GF-D8 (cell line): ENCODE results near the gene METTL6.
"Not testable (repeated sequence)": the region's sequence is repeated elsewhere in the genome, so short reads cannot be mapped to it uniquely, and the experiment has no call there.

Experiments
- DNase-seq: peaks from one replicate; lab custom pipeline; 2025; lab: John Stamatoyannopoulos, UW

The METTL6 gene

DNA sequence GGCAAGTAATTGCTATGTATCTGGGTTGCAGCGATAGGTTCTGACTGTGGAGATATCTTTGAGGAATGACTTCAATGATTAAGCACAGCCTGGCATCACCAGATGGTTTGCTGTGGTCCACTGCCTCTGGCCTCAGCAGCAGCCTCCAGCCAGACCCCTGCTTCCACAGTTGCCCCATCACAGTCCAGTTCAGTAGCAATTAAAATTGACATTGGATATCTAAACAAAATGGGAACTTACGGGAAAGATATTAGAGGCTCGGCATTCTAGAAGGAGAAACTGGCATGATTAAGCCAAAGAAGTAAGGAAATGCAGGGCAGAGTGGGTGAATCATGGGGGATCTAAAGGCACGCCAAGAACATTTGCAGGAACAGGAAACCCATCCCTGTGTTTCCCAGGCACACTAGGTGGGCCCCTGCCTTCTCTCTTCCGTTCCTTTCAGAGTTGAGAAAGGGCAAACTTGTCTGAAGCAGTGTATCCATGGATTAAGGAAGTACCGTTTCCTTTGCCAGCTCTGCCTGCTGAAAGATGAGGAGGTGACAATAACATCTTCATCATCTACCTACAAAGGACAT, 58.7 kb downstream of the METTL6 start:
- DNase-seq = no peak

- DNase-seq = no peak
These were observed 60.3 kb downstream of the METTL6 start for GRCh38 chr3:15367059-15367458.

DNA sequence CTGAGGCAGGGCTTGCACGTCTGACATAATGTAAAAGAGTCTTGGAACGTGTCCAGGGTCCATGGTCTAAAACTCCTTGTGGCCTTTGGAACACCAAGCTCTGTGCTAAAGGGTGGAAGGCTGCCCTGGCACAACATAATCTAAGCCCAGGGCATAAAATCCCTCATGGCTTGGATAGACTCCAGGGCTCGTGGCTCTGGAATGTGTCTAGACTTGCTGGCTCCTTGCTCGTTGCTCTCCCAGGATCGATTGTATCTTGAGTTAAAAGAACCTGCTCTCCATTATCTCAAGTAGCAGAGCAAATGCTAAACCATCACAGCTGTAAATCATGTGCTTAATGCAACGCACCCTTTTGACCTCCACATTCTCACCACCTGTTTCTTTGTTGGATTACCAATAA, 63.3 kb downstream of the METTL6 start:
- DNase-seq = not testable (repeated sequence)

DNA sequence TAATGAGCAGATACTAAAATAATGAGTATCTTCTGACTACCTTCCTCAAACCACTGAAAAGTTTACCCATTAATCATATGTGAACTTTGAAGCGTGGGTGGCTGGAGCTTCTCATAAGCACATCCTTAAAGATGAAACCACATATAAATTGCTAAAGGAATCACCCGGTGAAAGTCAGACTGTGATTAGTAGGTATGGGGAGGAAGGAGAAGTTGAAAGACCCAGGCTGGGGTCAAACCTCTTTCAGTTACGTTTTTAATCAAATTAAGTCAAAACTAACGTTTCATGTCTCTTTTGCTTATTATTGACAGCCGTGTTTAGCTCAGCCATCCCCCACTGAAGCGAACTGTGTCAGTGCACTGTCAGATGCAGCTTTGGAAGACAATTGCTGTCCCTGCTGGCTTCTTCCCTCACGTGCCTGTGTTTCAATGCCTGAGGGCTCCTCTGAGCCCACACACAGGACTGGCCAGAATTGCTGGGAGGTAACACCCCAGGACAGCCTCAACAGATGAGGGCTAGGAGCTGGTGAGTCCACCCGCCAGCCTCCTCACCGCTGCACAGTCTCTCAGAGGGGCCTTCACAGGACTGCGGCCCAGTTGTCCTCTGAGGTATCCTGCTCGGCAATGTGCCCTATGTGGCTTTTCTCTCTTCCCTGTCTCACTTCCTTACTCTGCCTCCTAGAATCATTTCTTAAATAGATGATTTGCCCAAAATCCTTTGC, 65.7 kb downstream of the METTL6 start:
- DNase-seq = no peak

DNA sequence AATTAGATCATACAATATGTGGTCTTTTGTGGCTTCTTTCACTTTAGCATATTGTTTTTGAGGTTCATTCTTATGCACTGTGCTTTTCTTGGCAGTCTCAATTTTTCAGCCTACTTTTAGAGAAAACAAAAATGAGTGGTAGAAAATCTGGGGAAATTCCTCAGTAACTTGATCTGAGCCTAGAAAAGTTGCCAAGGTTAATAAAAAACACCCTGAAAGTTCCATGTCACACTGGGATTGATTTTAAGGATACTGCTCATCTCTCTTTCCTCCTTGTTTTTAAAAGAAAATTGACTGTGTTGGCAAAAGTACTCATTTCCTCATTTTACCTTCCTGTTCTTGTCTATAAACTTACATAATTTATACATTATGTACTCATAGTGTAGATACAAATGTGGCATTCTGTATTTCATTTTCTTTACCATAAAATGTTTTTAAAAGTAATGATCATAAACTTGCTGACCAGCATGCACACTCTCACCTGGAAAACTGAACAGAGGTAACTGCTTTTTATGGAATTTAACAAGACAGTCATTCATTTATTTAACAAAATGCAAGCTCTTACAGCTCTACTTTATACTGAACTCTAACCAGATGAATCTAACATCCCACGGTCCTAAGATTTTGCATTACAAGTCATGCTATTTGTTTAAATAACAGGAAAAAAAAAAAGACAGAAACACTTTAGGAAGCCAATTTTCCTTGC, 66.4 kb downstream of the METTL6 start:
- no peak for DNase-seq
